ENCODE measurements around the gene AP2B1.

AP2B1 gene

DNA sequence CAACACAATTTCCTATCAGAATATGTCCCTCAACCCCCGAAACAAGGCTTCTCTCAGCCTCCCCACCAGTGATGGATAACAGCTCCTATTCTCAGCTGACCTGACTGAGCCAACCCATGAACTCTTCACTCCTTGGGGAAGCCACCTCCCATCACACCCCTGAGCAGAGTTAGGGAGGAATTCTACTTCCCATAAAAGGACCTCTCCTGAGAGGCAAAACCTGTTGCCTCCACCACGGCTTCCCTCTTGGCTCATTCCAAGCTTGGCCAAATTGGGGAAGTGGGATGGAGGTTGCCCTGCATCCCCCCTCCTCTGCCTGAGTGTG, 138.6 kb downstream of the AP2B1 start:
- Histone ChIP-seq H3K4me3 (no peak overlapping the region), H3K27ac (no peak overlapping the region)
- no peak for DNase-seq (ENCODE audit: low spot score)
- TF ChIP-seq, protein P1, sequence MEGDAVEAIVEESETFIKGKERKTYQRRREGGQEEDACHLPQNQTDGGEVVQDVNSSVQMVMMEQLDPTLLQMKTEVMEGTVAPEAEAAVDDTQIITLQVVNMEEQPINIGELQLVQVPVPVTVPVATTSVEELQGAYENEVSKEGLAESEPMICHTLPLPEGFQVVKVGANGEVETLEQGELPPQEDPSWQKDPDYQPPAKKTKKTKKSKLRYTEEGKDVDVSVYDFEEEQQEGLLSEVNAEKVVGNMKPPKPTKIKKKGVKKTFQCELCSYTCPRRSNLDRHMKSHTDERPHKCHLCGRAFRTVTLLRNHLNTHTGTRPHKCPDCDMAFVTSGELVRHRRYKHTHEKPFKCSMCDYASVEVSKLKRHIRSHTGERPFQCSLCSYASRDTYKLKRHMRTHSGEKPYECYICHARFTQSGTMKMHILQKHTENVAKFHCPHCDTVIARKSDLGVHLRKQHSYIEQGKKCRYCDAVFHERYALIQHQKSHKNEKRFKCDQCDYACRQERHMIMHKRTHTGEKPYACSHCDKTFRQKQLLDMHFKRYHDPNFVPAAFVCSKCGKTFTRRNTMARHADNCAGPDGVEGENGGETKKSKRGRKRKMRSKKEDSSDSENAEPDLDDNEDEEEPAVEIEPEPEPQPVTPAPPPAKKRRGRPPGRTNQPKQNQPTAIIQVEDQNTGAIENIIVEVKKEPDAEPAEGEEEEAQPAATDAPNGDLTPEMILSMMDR (IDR thresholded peaks at IDR 0.05): no peak

DNA sequence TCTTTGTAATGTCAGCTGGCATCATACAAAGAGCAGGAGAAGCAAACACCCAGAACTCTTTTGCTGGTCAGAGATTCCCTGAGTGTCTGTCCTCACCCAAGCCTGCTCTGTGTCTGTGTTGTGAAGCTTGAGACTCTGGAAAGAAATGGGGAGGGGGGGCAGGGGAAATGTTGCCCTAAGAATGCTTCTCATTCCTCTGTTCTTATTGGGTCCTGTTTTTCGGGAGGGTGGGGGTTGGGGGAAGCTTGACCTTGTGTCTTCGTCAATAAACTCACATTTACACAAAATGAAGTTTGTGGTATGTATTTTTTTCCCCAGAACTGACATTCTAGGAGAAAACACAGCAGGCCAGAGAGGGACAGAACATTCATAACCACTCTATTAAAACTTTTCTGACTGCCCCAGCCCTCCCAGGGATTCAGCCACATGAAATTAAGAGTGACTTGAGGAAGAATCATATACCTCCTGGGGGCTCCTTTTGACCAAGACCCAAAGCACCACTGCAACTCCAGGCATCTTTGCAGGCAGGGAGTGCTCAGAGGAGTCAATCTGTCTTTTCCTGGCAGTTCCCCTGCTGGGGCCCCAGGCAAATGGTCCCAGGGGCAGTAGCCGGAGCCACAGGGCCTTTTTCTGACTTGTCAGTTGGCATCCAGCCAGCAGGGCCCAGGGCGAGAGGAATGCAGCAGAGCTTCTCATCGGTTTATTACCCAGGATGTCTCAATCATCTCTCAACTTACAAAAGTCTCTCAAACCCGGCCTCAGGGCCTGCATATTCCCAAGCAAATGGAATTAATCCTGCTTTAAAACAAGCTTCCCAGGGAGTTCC, 139.2 kb downstream of the AP2B1 start:
- DNase-seq (ENCODE audit: low spot score): no peak

DNA sequence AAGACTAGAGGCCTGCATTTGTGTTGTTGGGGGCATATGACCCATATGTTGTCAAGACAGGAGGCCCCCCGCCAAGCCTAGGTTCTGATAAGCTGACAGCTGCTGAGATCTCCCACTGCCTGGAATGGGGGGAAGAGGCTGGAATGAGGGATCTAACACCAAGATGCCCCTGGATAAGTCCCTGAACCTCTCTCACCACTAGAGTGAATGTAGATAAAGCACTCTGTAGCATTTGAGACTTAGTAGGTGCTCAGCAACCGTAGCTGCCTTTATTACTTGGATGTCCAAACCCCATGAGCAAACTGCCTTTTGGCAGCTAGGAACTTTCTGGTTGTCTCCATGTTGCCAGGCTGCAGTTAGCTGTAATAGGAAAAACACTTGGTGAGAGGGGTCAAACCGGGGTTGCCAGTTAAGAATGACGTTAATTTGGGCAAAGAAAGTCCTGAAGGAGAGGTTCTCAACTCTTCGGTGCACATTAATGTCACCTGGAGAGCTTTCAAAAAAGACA, 139.9 kb downstream of the AP2B1 start:
- no peak overlapping the region for H3K4me3 ChIP-seq
- H3K27ac ChIP-seq: no peak overlapping the region
- DNase-seq (ENCODE audit: low spot score): no peak
- TF ChIP-seq, protein P1 (IDR thresholded peaks at IDR 0.05): no peak

More for the DNA sequence above, 139.2 kb downstream of the AP2B1 start:
- TF ChIP-seq, protein P1 (IDR thresholded peaks at IDR 0.05): no peak
- Histone ChIP-seq H3K4me3 (no peak overlapping the region), H3K27ac (no peak overlapping the region)

DNA sequence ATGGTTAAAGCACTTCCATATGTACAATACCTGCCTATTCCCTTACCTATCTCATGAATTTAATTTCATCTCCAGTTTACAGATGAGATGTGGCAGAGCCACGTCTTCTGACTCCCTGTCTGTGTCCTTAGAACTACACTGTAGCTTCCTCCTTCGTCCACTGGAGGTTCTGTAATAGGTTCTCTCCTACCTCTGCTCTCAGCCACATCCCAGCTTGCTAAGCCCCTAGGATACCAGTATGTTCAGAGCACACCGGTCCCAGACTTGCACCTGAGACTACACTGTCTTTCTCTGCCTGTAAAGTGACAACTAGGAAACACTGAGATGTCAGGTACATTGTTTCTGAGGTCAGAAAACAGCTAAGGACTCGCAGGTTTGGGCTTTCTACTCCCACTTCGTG, 140.5 kb downstream of the AP2B1 start:
- DNase-seq (ENCODE audit: low spot score): no peak
- Histone ChIP-seq H3K27ac (no peak overlapping the region), H3K4me3 (no peak overlapping the region)
- TF ChIP-seq, protein P1 (IDR thresholded peaks at IDR 0.05): no peak

DNA sequence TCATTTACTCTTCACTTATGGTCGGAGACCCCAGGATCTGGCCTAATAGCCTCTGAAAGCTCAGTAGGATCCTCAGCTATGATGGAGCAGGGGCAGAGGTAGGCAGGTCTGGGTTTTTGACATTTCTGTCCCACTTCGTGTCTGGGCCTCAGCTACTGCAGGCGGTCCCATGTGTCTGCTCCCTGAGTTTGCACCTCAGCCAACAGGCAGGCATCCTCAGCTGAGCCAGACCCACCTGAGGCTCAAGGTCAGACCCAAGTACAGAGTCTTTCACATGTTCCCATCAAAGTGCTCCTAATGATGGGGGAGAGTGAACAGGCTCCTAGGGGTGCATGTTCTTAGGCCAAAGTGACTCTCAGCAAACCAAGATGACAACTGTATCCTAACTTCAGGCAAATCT, 141.4 kb downstream of the AP2B1 start:
- no peak overlapping the region for H3K27ac ChIP-seq
- H3K4me3 ChIP-seq: no peak overlapping the region
- DNase-seq (ENCODE audit: low spot score): no peak
- TF ChIP-seq, protein P1 (IDR thresholded peaks at IDR 0.05): no peak

DNA sequence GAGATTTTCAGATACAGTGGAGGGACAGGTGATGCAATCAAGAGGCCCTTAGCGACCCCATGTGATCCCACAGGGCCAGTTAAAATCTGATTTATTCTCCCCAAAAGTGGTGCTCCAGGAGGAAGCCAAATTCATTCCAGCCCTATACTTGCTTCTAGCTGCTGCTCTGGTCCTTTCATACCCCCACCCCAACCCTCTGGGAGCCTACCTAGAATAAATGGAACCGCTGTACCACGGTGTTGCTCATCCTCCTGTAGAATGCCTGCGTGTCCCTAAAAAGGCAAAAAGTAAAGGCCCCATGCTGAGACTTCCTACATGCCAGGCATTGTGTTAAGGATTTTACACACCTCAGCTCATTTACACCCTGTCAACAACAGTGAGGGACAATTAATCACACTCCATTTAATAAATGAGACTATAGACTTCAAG, 142.3 kb downstream of the AP2B1 start:
- H3K27ac ChIP-seq: no peak overlapping the region
- DNase-seq (ENCODE audit: low spot score): no peak
- TF ChIP-seq, protein P1 (IDR thresholded peaks at IDR 0.05): no peak
- no peak overlapping the region for H3K4me3 ChIP-seq

DNA sequence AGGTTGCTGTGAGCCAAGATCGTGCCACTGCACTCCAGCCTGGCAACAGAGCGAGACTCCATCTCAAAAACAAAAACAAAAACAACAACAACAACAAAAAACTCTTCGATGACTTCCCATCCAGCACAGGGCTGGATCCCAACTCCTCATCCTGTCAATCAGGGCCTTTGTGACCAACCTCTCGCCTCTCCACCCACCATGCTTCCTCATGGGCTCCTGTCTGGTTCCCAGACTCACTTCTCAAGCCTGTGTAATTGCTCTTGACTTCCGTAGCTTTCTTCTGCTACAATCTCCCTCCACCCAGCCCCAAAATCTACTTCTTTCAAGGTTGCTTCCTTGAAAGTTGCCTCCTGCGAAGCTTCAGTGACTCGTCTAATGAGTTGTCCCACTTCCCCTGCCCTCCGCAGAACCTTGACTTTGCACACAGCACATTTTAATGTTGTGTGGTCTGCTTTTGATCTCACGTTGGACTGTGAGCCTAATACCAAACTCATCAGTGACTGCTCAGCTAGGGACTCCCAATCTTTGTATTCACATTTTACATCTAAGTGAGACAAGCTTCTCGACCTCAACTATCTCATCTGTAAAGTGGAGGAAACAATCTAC, 143.4 kb downstream of the AP2B1 start:
- DNase-seq (ENCODE audit: low spot score): no peak
- no peak overlapping the region for H3K27ac ChIP-seq
- TF ChIP-seq, protein P1 (IDR thresholded peaks at IDR 0.05): no peak
- H3K4me3 ChIP-seq: no peak overlapping the region

Measured in coronary artery (tissue), 2 donors.